ENCODE measurements around the gene LRRC26.

DNA sequence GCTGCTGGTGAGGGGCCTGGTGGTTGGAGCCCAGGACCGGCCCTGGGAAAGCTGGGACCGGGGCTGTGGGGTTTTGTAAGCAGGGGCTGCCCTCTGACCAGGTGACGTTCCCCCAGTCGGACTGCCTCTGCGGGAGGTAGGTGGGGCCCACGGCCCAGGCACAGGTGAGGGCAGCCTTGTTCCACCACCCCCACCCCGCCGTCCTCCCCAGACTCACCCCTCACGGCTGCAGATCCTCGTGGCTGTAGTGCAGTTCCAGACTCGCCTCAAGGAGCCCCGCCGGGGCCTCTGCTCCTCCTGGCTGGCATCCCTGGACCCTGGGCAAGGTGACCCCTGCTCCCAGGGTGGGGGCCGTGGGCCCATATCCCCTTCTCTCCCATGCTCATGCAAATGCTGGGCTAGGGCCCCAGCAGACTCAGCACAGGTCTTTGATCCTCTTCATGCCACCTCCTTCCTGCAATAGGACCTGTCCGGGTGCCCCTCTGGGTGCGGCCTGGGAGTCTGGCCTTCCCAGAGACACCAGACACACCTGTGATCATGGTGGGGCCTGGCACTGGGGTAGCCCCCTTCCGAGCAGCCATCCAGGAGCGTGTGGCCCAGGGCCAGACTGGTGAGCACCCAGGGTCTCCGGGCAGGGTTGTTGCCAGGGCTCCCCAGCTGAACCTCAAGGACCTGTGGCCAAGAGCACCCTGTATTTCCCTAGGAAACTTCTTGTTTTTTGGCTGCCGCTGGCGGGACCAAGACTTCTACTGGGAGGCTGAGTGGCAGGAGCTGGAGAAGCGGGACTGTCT is 45.5 kb upstream of the LRRC26 start:
- TF ChIP-seq, protein P1, sequence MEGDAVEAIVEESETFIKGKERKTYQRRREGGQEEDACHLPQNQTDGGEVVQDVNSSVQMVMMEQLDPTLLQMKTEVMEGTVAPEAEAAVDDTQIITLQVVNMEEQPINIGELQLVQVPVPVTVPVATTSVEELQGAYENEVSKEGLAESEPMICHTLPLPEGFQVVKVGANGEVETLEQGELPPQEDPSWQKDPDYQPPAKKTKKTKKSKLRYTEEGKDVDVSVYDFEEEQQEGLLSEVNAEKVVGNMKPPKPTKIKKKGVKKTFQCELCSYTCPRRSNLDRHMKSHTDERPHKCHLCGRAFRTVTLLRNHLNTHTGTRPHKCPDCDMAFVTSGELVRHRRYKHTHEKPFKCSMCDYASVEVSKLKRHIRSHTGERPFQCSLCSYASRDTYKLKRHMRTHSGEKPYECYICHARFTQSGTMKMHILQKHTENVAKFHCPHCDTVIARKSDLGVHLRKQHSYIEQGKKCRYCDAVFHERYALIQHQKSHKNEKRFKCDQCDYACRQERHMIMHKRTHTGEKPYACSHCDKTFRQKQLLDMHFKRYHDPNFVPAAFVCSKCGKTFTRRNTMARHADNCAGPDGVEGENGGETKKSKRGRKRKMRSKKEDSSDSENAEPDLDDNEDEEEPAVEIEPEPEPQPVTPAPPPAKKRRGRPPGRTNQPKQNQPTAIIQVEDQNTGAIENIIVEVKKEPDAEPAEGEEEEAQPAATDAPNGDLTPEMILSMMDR (conservative IDR thresholded peaks at IDR 0.05; ENCODE audit: low read depth, low read length) = no peak
- TF ChIP-seq EZH2 (IDR thresholded peaks at IDR 0.05; ENCODE audit: borderline replicate concordance, low read depth, low read length, poor library complexity, severe bottlenecking) = no peak

All from A673 (cell line).